RWPE2 (cell line): Measurements from ENCODE around the gene ATG7.

Source experiments
- ATAC-seq: fragments of 200-7000 bp; cut with Tn5 transposase; 3 replicates; pipeline ENCODE4 v1.9.1; 2021; ENCODE audit warnings: low read depth
- DNase-seq: peaks from one replicate; pipeline ENCODE4 v3.0.0-alpha.2; 2020; ENCODE audit warnings: low spot score
- H3K27ac ChIP-seq: fragments of 450-650 bp; 2 replicates; pipeline ENCODE4 v1.5.1; 2017; ENCODE audit warnings: mild to moderate bottlenecking; ENCODE audit not compliant: poor library complexity, severe bottlenecking
- H3K27me3 ChIP-seq: fragments of 250-450 bp; sonication (Bioruptor Pico); 2 replicates; pipeline ENCODE4 v1.5.1; 2021; ENCODE audit warnings: mild to moderate bottlenecking, moderate library complexity; ENCODE audit not compliant: insufficient read depth, poor library complexity, severe bottlenecking
- H3K36me3 ChIP-seq: fragments of 250-450 bp; sonication (Bioruptor Pico); 2 replicates; pipeline ENCODE4 v1.5.1; 2020; ENCODE audit warnings: low read depth, mild to moderate bottlenecking, moderate library complexity
- H3K4me1 ChIP-seq: fragments of 250-450 bp; sonication (Bioruptor Pico); 2 replicates; pipeline ENCODE4 v1.5.1; 2021; ENCODE audit warnings: mild to moderate bottlenecking, moderate library complexity; ENCODE audit not compliant: insufficient read depth, poor library complexity, severe bottlenecking
- H3K4me3 ChIP-seq: fragments of 250-450 bp; sonication (Bioruptor Pico); 2 replicates; pipeline ENCODE4 v1.5.1; 2021; ENCODE audit warnings: mild to moderate bottlenecking, moderate library complexity; ENCODE audit not compliant: severe bottlenecking
- H3K9me3 ChIP-seq: fragments of 250-450 bp; sonication (Bioruptor Pico); 2 replicates; pipeline ENCODE4 v1.5.1; 2021; ENCODE audit warnings: mild to moderate bottlenecking, moderate library complexity; ENCODE audit not compliant: severe bottlenecking
- TF ChIP-seq, protein P1 (sequence below): fragments of 450-650 bp; IDR thresholded peaks from one replicate; pipeline ENCODE4 v1.5.1; 2017; ENCODE audit warnings: mild to moderate bottlenecking, moderate library complexity; ENCODE audit not compliant: poor library complexity, severe bottlenecking

Gene ATG7

DNA sequence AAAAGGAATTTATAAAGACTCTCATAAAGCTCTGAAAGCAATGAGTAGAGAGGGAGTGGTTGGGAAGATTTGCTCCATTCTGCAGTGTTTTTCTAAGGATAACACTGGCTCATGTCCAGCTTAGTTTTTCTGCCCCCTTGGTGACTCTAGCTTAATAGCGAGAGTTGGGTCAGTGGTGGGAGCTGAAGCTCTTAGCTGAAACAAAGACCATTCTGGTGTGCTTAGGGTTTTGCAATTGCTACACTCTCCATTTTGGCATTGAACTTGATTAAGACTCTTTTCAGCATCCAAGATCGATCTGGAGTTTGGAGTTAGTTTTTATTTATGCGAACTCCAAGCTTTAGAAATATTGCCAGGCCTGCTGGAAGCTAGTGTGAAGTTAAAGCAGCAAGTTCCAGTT, 98.0 kb downstream of the ATG7 start:
- H3K36me3 ChIP-seq: peaks cover 10% of the 10 kb centered on the region
- TF ChIP-seq, protein P1, sequence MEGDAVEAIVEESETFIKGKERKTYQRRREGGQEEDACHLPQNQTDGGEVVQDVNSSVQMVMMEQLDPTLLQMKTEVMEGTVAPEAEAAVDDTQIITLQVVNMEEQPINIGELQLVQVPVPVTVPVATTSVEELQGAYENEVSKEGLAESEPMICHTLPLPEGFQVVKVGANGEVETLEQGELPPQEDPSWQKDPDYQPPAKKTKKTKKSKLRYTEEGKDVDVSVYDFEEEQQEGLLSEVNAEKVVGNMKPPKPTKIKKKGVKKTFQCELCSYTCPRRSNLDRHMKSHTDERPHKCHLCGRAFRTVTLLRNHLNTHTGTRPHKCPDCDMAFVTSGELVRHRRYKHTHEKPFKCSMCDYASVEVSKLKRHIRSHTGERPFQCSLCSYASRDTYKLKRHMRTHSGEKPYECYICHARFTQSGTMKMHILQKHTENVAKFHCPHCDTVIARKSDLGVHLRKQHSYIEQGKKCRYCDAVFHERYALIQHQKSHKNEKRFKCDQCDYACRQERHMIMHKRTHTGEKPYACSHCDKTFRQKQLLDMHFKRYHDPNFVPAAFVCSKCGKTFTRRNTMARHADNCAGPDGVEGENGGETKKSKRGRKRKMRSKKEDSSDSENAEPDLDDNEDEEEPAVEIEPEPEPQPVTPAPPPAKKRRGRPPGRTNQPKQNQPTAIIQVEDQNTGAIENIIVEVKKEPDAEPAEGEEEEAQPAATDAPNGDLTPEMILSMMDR: no peak
- H3K27ac ChIP-seq: no peak overlapping the region
- H3K4me1 ChIP-seq: no peaks in the 10 kb centered on the region
- no peak overlapping the region for H3K4me3 ChIP-seq
- no peaks in the 10 kb centered on the region for H3K27me3 ChIP-seq
- no peak for ATAC-seq
- no peaks in the 10 kb centered on the region for H3K9me3 ChIP-seq
- no peak for DNase-seq

DNA sequence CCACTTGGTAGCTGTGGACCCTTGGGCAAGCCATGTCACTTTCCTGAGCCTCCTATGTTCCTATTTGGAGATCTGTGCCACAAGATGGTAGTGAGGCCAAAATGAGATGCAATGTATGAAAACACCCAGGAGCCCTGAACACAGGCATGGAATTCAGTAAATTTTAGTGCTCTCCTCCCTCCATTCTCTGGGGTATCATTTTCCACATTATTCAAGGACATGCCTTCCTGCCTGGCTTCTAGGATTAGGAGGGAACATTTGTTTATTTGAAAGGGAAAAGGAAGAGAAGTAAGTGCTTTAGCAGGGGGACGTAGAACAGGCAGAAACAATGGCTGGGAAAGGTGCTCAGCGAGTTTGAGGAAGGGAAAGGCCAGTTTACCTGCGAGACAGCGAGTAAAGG, 98.8 kb downstream of the ATG7 start:
- Histone ChIP-seq H3K4me1 (no peaks in the 10 kb centered on the region), H3K9me3 (no peaks in the 10 kb centered on the region), H3K27me3 (no peaks in the 10 kb centered on the region), H3K4me3 (no peak overlapping the region), H3K27ac (no peak overlapping the region), H3K36me3 (peaks cover 6% of the 10 kb centered on the region; the same call in 1 of the 2 replicates)
- TF ChIP-seq, protein P1: no peak
- no peak for DNase-seq
- no peak for ATAC-seq

- no peak for DNase-seq
- Histone ChIP-seq H3K27ac (no peak overlapping the region), H3K9me3 (no peaks in the 10 kb centered on the region), H3K27me3 (no peaks in the 10 kb centered on the region), H3K36me3 (peaks cover 6% of the 10 kb centered on the region; the same call in 1 of the 2 replicates), H3K4me3 (no peak overlapping the region), H3K4me1 (no peaks in the 10 kb centered on the region)
- no peak for ATAC-seq
- TF ChIP-seq, protein P1: no peak
Observed at GRCh38 chr3:11371747-11372146, 99.5 kb downstream of the ATG7 start.

GRCh38 chr3:11373235-11373634, 101.0 kb downstream of the ATG7 start:
- Histone ChIP-seq H3K9me3 (no peaks in the 10 kb centered on the region), H3K4me3 (no peak overlapping the region), H3K36me3 (no peaks in the 10 kb centered on the region; the same call in 1 of the 2 replicates), H3K27me3 (no peaks in the 10 kb centered on the region), H3K27ac (no peak overlapping the region), H3K4me1 (peaks cover 6% of the 10 kb centered on the region)
- TF ChIP-seq, protein P1: no peak
- DNase-seq: no peak
- ATAC-seq: no peak

DNA sequence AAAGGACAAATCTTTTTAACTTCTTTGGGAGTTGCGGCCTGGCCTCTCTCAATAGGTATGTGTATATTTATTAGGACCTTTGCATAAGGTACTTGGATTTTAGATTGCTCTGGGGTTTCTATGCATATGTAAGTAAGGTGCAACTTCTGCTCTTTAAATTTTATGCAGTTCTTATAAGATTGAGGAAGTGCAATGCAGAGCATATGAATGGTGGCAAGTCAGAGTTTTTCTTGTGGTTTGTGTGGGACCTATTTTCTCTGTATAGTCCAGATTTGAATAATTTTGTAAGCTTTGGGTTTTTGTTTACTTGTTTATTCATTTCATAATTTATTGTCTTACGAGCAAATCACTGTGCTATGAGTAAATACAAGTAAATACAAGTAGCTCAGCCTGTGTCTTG, 101.5 kb downstream of the ATG7 start:
- Histone ChIP-seq H3K4me1 (peaks cover 6% of the 10 kb centered on the region), H3K4me3 (no peak overlapping the region), H3K27me3 (no peaks in the 10 kb centered on the region), H3K36me3 (no peaks in the 10 kb centered on the region), H3K27ac (no peak overlapping the region), H3K9me3 (no peaks in the 10 kb centered on the region)
- no peak for ATAC-seq
- TF ChIP-seq, protein P1: no peak
- DNase-seq: no peak
